Measurements from ENCODE around the gene NAV2. TPM values are rescaled to one million over a fixed set of nuclear protein-coding genes. Genes with fewer than 3 reads are reported as not detected.

Gene NAV2
- total RNA-seq, 2 experiments from 2014 or later, result 0.26 to 0.67 TPM

GRCh38 chr11:19771463-19771862 is 58.8 kb downstream of the NAV2 start:
- H3K27ac Mint-ChIP-seq, result no peak overlapping the region
- CTCF ChIA-PET, result no interaction called here
- peaks cover 2% of the 10 kb centered on the region for H3K36me3 Mint-ChIP-seq

GRCh38 chr11:19772480-19772879 is 59.8 kb downstream of the NAV2 start:
- Mint-ChIP-seq H3K4me3 (no peak overlapping the region), H3K27me3 (peaks cover 67% of the 10 kb centered on the region), H3K36me3 (peaks cover 2% of the 10 kb centered on the region), H3K4me1 (peaks cover 3% of the 10 kb centered on the region), H3K9me3 (ENCODE audit: low read depth) (no peaks in the 10 kb centered on the region), H3K27ac (no peak overlapping the region)
- CTCF ChIA-PET, result no interaction called here
- ATAC-seq (no peak), DNase-seq (no peak)

More at GRCh38 chr11:19771463-19771862, 58.8 kb downstream of the NAV2 start:
- no peak for DNase-seq
- Mint-ChIP-seq H3K27me3 (peaks cover 64% of the 10 kb centered on the region), H3K9me3 (ENCODE audit: low read depth) (no peaks in the 10 kb centered on the region), H3K4me3 (no peak overlapping the region), H3K4me1 (peaks cover 3% of the 10 kb centered on the region)
- ATAC-seq, result no peak

GRCh38 chr11:19774329-19774728 is 61.7 kb downstream of the NAV2 start:
- CTCF ChIA-PET, result interaction anchor here (1.0 kb wide), 1 partner anchor 210 kb away, joined by 3 read pairs; no protein-coding TSS in a partner anchor
- Mint-ChIP-seq H3K36me3 (peaks cover 2% of the 10 kb centered on the region), H3K27ac (no peak overlapping the region), H3K27me3 (peaks cover 78% of the 10 kb centered on the region), H3K4me1 (peaks cover 9% of the 10 kb centered on the region), H3K9me3 (ENCODE audit: low read depth) (no peaks in the 10 kb centered on the region), H3K4me3 (no peak overlapping the region)
- DNase-seq (no peak), ATAC-seq (no peak)

- Mint-ChIP-seq H3K9me3 (ENCODE audit: low read depth) (no peaks in the 10 kb centered on the region), H3K27ac (no peak overlapping the region), H3K36me3 (peaks cover 2% of the 10 kb centered on the region), H3K4me3 (no peak overlapping the region), H3K27me3 (peaks cover 82% of the 10 kb centered on the region), H3K4me1 (peaks cover 6% of the 10 kb centered on the region)
- CTCF ChIA-PET, result interaction anchor here (1.0 kb wide), 1 partner anchor 211 kb away, joined by 3 read pairs; no protein-coding TSS in a partner anchor
- no peak for DNase-seq
- ATAC-seq, result no peak
These were observed 62.4 kb downstream of the NAV2 start for GRCh38 chr11:19774817-19775580.

- no peak overlapping the region for H3K4me3 Mint-ChIP-seq
- H3K36me3 Mint-ChIP-seq, result peaks cover 2% of the 10 kb centered on the region
- DNase-seq, result no peak
- no peaks in the 10 kb centered on the region for H3K9me3 Mint-ChIP-seq (ENCODE audit: low read depth)
- no peak for ATAC-seq
- peaks cover 6% of the 10 kb centered on the region for H3K4me1 Mint-ChIP-seq
- H3K27ac Mint-ChIP-seq, result no peak overlapping the region
- peaks cover 84% of the 10 kb centered on the region for H3K27me3 Mint-ChIP-seq
- CTCF ChIA-PET, result no interaction called here
These were observed 63.0 kb downstream of the NAV2 start for GRCh38 chr11:19775622-19776021.

- peaks cover 2% of the 10 kb centered on the region for H3K36me3 Mint-ChIP-seq
- no peak overlapping the region for H3K27ac Mint-ChIP-seq
- H3K4me1 Mint-ChIP-seq, result peaks cover 6% of the 10 kb centered on the region
- peaks cover 76% of the 10 kb centered on the region for H3K27me3 Mint-ChIP-seq
- H3K9me3 Mint-ChIP-seq (ENCODE audit: low read depth), result no peaks in the 10 kb centered on the region
- DNase-seq (no peak), ATAC-seq (peak; percentile 6)
- H3K4me3 Mint-ChIP-seq, result no peak overlapping the region
- CTCF ChIA-PET, result no interaction called here
These were observed 64.4 kb downstream of the NAV2 start for GRCh38 chr11:19777039-19777376.

GRCh38 chr11:19777377-19778102 is 64.9 kb downstream of the NAV2 start:
- Mint-ChIP-seq H3K36me3 (peaks cover 2% of the 10 kb centered on the region), H3K4me3 (peak overlapping the region; percentile 10), H3K27ac (no peak overlapping the region), H3K27me3 (peaks cover 73% of the 10 kb centered on the region), H3K9me3 (ENCODE audit: low read depth) (no peaks in the 10 kb centered on the region), H3K4me1 (peaks cover 6% of the 10 kb centered on the region)
- ATAC-seq (no peak), DNase-seq (no peak)
- CTCF ChIA-PET, result no interaction called here

GRCh38 chr11:19779740-19780139 is 67.1 kb downstream of the NAV2 start:
- Mint-ChIP-seq H3K27ac (no peak overlapping the region), H3K4me1 (peaks cover 6% of the 10 kb centered on the region), H3K4me3 (no peak overlapping the region), H3K36me3 (peaks cover 2% of the 10 kb centered on the region), H3K27me3 (peaks cover 54% of the 10 kb centered on the region), H3K9me3 (ENCODE audit: low read depth) (no peaks in the 10 kb centered on the region)
- DNase-seq, result no peak
- CTCF ChIA-PET, result no interaction called here
- no peak for ATAC-seq

- H3K27ac Mint-ChIP-seq, result no peak overlapping the region
- H3K4me3 Mint-ChIP-seq, result no peak overlapping the region
- peaks cover 6% of the 10 kb centered on the region for H3K4me1 Mint-ChIP-seq
- no peaks in the 10 kb centered on the region for H3K9me3 Mint-ChIP-seq (ENCODE audit: low read depth)
- ATAC-seq (no peak), DNase-seq (no peak)
- H3K27me3 Mint-ChIP-seq, result peaks cover 46% of the 10 kb centered on the region
- CTCF ChIA-PET, result no interaction called here
- H3K36me3 Mint-ChIP-seq, result no peaks in the 10 kb centered on the region
These were observed 68.7 kb downstream of the NAV2 start for GRCh38 chr11:19781351-19781750.

- H3K4me3 Mint-ChIP-seq, result no peak overlapping the region
- ATAC-seq (no peak), DNase-seq (no peak)
- no peak overlapping the region for H3K27ac Mint-ChIP-seq
- peaks cover 26% of the 10 kb centered on the region for H3K27me3 Mint-ChIP-seq
- CTCF ChIA-PET, result no interaction called here
- H3K4me1 Mint-ChIP-seq, result no peaks in the 10 kb centered on the region
- H3K9me3 Mint-ChIP-seq (ENCODE audit: low read depth), result no peaks in the 10 kb centered on the region
- no peaks in the 10 kb centered on the region for H3K36me3 Mint-ChIP-seq
These were observed 72.6 kb downstream of the NAV2 start for GRCh38 chr11:19785265-19785664.

GRCh38 chr11:19786644-19787043 is 74.0 kb downstream of the NAV2 start:
- H3K36me3 Mint-ChIP-seq, result no peaks in the 10 kb centered on the region
- DNase-seq, result no peak
- H3K27ac Mint-ChIP-seq, result no peak overlapping the region
- peaks cover 22% of the 10 kb centered on the region for H3K27me3 Mint-ChIP-seq
- no peaks in the 10 kb centered on the region for H3K9me3 Mint-ChIP-seq (ENCODE audit: low read depth)
- CTCF ChIA-PET, result no interaction called here
- H3K4me3 Mint-ChIP-seq, result no peak overlapping the region
- H3K4me1 Mint-ChIP-seq, result no peaks in the 10 kb centered on the region
- ATAC-seq, result no peak

- CTCF ChIA-PET, result no interaction called here
- Mint-ChIP-seq H3K36me3 (no peaks in the 10 kb centered on the region), H3K4me1 (no peaks in the 10 kb centered on the region), H3K27ac (no peak overlapping the region), H3K4me3 (no peak overlapping the region), H3K9me3 (ENCODE audit: low read depth) (no peaks in the 10 kb centered on the region), H3K27me3 (peaks cover 20% of the 10 kb centered on the region)
- ATAC-seq (no peak), DNase-seq (no peak)
These were observed 75.8 kb downstream of the NAV2 start for GRCh38 chr11:19788435-19788834.

- DNase-seq (no peak), ATAC-seq (no peak)
- CTCF ChIA-PET, result no interaction called here
- Mint-ChIP-seq H3K36me3 (no peaks in the 10 kb centered on the region), H3K4me3 (no peak overlapping the region), H3K27me3 (peaks cover 24% of the 10 kb centered on the region), H3K4me1 (no peaks in the 10 kb centered on the region), H3K27ac (no peak overlapping the region), H3K9me3 (ENCODE audit: low read depth) (no peaks in the 10 kb centered on the region)
These were observed 76.6 kb downstream of the NAV2 start for GRCh38 chr11:19789245-19789644.

Data from activated CD8-positive, alpha-beta memory T cell treated with anti-CD3 and anti-CD28 coated beads, Interleukin-2, amount 10 ng/mL, durations not matched to agents 7 days and 5 days (primary cell).